RWPE2 (cell line): ENCODE measurements around the gene GSN.

Experiments used
- ATAC-seq: fragments of 200-7000 bp; cut with Tn5 transposase; 3 replicates; pipeline ENCODE4 v1.9.1; 2021; ENCODE audit warnings: low read depth
- DNase-seq: peaks from one replicate; pipeline ENCODE4 v3.0.0-alpha.2; 2020; ENCODE audit warnings: low spot score
- H3K27ac ChIP-seq: fragments of 450-650 bp; 2 replicates; pipeline ENCODE4 v1.5.1; 2017; ENCODE audit warnings: mild to moderate bottlenecking; ENCODE audit not compliant: poor library complexity, severe bottlenecking
- H3K27me3 ChIP-seq: fragments of 250-450 bp; sonication (Bioruptor Pico); 2 replicates; pipeline ENCODE4 v1.5.1; 2021; ENCODE audit warnings: mild to moderate bottlenecking, moderate library complexity; ENCODE audit not compliant: insufficient read depth, poor library complexity, severe bottlenecking
- H3K36me3 ChIP-seq: fragments of 250-450 bp; sonication (Bioruptor Pico); 2 replicates; pipeline ENCODE4 v1.5.1; 2020; ENCODE audit warnings: low read depth, mild to moderate bottlenecking, moderate library complexity
- H3K4me1 ChIP-seq: fragments of 250-450 bp; sonication (Bioruptor Pico); 2 replicates; pipeline ENCODE4 v1.5.1; 2021; ENCODE audit warnings: mild to moderate bottlenecking, moderate library complexity; ENCODE audit not compliant: insufficient read depth, poor library complexity, severe bottlenecking
- H3K4me3 ChIP-seq: fragments of 250-450 bp; sonication (Bioruptor Pico); 2 replicates; pipeline ENCODE4 v1.5.1; 2021; ENCODE audit warnings: mild to moderate bottlenecking, moderate library complexity; ENCODE audit not compliant: severe bottlenecking
- H3K9me3 ChIP-seq: fragments of 250-450 bp; sonication (Bioruptor Pico); 2 replicates; pipeline ENCODE4 v1.5.1; 2021; ENCODE audit warnings: mild to moderate bottlenecking, moderate library complexity; ENCODE audit not compliant: severe bottlenecking
- TF ChIP-seq, protein P1 (sequence below): fragments of 450-650 bp; IDR thresholded peaks from one replicate; pipeline ENCODE4 v1.5.1; 2017; ENCODE audit warnings: mild to moderate bottlenecking, moderate library complexity; ENCODE audit not compliant: poor library complexity, severe bottlenecking

Gene GSN

DNA sequence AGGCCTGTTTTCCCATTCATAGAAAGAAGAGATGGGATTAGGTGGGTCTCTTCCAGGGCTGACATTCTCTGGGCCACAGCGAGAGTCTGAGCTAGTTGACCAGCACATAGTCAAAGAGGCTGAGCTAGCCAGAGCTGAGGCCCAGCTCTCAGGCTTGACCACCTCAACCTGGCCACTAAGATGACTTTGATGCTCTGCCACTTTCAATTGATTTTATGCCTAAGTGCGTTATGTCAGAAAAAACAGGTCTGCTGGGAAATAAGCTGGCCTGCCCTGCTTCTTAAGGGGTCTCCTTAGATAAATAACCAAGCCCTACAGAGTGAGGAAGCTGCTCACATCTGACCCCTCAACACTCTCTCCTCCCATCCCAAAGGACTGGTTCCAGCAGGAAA is 46.3 kb upstream of the GSN start:
- Histone ChIP-seq H3K9me3 (no peaks in the 10 kb centered on the region), H3K36me3 (no peaks in the 10 kb centered on the region), H3K27me3 (no peaks in the 10 kb centered on the region), H3K4me3 (no peak overlapping the region), H3K27ac (no peak overlapping the region), H3K4me1 (peaks cover 12% of the 10 kb centered on the region)
- DNase-seq (no peak), ATAC-seq (no peak)
- TF ChIP-seq, protein P1, sequence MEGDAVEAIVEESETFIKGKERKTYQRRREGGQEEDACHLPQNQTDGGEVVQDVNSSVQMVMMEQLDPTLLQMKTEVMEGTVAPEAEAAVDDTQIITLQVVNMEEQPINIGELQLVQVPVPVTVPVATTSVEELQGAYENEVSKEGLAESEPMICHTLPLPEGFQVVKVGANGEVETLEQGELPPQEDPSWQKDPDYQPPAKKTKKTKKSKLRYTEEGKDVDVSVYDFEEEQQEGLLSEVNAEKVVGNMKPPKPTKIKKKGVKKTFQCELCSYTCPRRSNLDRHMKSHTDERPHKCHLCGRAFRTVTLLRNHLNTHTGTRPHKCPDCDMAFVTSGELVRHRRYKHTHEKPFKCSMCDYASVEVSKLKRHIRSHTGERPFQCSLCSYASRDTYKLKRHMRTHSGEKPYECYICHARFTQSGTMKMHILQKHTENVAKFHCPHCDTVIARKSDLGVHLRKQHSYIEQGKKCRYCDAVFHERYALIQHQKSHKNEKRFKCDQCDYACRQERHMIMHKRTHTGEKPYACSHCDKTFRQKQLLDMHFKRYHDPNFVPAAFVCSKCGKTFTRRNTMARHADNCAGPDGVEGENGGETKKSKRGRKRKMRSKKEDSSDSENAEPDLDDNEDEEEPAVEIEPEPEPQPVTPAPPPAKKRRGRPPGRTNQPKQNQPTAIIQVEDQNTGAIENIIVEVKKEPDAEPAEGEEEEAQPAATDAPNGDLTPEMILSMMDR: no peak

DNA sequence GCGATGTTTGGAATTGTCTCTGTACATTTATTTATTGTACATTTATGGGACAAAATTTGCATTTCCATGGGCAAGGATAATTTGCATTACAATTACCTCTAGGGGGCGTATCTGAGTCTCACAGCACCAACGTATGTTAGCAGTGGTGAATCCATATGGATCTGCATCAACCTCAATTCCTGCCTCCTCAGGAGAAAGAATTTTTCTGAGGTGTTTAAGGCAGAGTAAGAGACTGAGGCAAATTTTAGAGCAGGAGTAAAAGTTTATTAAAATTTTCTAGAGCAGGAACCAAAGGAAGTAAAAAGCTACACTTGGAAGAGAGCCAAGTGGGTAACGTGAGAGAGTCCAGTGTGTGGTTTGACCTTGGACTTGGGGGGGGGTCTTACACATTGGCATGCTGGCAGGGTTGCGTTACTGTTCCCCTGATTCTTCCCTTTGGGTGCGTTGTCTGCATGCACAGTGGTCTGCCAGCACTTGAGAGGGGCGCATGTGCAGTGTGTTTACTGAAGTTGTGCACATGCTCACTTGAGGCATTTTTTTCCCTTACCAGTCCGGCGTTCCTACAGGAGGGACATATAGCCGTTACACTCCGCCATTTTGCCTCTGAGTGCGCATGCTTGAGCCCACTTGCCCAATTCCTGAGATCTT is 45.3 kb upstream of the GSN start:
- H3K4me3 ChIP-seq: no peak overlapping the region
- DNase-seq (no peak), ATAC-seq (no peak; the same call in 2 of the 3 replicates)
- H3K36me3 ChIP-seq: no peaks in the 10 kb centered on the region
- no peaks in the 10 kb centered on the region for H3K27me3 ChIP-seq
- H3K27ac ChIP-seq: no peak overlapping the region
- H3K4me1 ChIP-seq: peaks cover 9% of the 10 kb centered on the region
- no peaks in the 10 kb centered on the region for H3K9me3 ChIP-seq
- TF ChIP-seq, protein P1: peak; percentile 89

DNA sequence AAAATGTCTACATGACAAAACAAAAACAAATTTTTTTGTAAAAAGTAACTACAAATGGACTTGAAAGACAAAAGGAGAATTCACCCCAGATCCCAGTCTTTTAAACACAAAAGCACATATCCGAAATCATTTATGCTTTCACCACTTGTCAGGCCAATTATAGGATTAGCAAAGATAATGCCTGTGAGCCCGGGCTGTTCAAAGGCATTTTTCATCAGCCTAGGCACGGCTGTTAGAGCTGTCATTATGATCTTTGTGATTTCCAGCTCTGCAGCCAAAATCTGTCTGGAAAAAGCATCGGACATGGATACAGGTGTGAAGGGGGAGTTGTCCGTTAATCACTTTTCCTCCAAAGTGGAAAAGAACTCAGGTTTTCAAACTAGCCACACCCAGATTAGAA is 42.7 kb upstream of the GSN start:
- DNase-seq: no peak

DNA sequence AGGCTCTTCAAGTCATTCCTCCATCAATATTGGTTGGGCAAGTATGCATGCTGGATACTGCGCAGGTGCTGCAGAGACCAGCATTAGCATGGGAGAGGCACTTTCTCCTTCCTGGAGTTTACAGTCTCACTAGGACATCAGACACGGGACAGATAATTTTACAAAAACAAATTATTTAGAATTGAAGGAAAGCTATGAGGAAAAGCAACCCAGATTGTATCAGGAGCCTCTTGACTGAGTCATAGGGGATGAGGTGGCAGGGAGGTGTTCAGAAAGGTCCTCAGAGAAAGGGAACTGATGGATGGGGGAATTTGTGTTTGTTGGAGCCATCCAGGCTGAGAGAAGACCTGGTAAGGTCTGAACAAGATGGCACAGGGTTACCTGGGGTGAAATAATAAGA is 41.8 kb upstream of the GSN start:
- Histone ChIP-seq H3K4me1 (peaks cover 7% of the 10 kb centered on the region), H3K4me3 (no peak overlapping the region), H3K9me3 (no peaks in the 10 kb centered on the region), H3K36me3 (no peaks in the 10 kb centered on the region), H3K27me3 (no peaks in the 10 kb centered on the region), H3K27ac (no peak overlapping the region)
- ATAC-seq (peak; percentile 64; the same call in 1 of the 3 replicates), DNase-seq (no peak)
- TF ChIP-seq, protein P1: no peak

More for the DNA sequence above, 42.7 kb upstream of the GSN start:
- no peak overlapping the region for H3K4me3 ChIP-seq
- no peaks in the 10 kb centered on the region for H3K36me3 ChIP-seq
- H3K9me3 ChIP-seq: no peaks in the 10 kb centered on the region
- peaks cover 7% of the 10 kb centered on the region for H3K4me1 ChIP-seq
- no peak overlapping the region for H3K27ac ChIP-seq
- no peaks in the 10 kb centered on the region for H3K27me3 ChIP-seq
- TF ChIP-seq, protein P1: no peak
- no peak for ATAC-seq

DNA sequence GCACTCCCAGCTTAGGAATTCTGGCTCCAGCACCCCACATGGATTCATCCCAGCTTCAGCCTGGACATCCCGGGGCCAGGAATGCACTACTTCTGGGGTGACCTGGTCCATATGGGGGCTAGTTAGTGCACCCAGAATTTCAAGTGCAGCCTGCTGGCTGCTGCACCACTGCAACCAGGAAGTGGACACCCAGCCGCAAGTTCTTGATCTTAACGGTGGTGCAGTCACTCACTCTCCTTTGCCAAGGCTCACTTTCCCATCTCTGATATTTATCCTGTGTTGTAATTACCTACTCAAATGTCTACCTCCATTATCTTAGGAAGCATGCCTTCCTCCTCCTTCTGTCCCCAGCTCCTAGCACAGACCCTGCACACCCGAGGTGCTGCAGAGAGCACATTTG is 40.1 kb upstream of the GSN start:
- Histone ChIP-seq H3K4me3 (no peak overlapping the region), H3K36me3 (no peaks in the 10 kb centered on the region), H3K27ac (no peak overlapping the region), H3K27me3 (no peaks in the 10 kb centered on the region), H3K9me3 (no peaks in the 10 kb centered on the region), H3K4me1 (peaks cover 7% of the 10 kb centered on the region)
- TF ChIP-seq, protein P1: no peak
- ATAC-seq (no peak), DNase-seq (no peak)
